Measurements from ENCODE around the gene PARD3. TPM values are rescaled to one million over a fixed set of nuclear protein-coding genes. Genes with fewer than 3 reads are reported as not detected.

Gene PARD3
- total RNA-seq, 1 experiment from 2014 or later: 54.0 TPM

DNA sequence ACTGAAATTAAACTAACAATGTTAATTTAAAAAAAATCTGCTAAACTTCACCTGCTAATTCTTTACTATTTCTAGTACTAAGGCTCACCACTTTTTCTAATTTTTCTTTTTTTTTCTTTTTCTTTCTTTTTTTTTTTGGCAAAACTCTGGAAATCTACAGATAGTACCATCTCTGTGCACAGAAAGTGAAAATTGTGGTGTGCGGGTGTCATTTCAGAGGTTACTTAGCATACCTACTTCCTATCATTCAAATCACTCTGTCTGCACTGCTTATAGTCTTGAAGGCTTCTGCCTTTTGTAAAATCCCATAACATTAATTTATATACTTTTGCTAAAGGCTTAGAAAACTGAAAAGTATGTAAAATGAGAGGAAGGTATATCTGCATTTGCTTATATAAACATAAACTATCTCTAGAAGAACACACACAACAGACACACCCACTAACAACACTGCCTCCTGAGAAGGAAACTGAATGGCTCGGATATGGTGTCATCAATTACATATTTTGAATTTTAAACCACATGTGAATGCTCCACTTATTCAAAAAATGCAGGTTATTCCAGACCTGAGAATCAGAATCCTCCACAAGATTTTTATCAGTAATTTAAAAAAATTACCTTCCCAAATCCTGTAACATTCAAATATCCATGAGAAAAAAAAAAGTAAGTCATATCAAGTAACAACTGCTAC lies 229.5 kb downstream of the PARD3 start:
- H3K4me3 ChIP-seq: no peak overlapping the region
- H3K36me3 ChIP-seq: no peaks in the 10 kb centered on the region
- H3K9me3 ChIP-seq (replicated peaks): no peaks in the 10 kb centered on the region
- no peaks in the 10 kb centered on the region for H3K27me3 ChIP-seq (replicated peaks)
- no peak for DNase-seq (ENCODE audit: low read depth in 1 of 2, low spot score in 2 of 2)
- H3K4me1 ChIP-seq (replicated peaks): peaks cover 41% of the 10 kb centered on the region
- no peak overlapping the region for H3K27ac ChIP-seq

DNA sequence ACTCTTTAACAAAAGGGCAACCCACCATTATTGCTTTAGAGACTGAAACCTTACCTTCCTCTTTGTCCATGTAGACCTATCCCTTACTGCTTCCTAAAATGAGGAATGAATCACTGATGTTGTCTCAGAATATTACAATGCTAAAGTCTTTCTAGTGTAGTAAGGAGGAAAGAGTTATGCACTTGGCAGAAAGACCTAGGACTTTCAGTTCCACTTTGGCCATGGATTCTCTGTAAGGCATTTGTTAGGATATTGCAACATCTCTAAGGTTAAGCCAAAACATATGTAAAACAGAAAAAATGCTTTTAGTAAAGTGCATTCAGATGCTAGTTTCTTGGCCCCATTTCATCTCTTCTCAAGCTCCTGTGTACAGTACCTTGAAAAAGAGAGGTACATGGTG lies 230.9 kb downstream of the PARD3 start:
- H3K36me3 ChIP-seq: no peaks in the 10 kb centered on the region
- H3K4me1 ChIP-seq (replicated peaks): peaks cover 48% of the 10 kb centered on the region
- H3K27ac ChIP-seq: no peak overlapping the region

DNA sequence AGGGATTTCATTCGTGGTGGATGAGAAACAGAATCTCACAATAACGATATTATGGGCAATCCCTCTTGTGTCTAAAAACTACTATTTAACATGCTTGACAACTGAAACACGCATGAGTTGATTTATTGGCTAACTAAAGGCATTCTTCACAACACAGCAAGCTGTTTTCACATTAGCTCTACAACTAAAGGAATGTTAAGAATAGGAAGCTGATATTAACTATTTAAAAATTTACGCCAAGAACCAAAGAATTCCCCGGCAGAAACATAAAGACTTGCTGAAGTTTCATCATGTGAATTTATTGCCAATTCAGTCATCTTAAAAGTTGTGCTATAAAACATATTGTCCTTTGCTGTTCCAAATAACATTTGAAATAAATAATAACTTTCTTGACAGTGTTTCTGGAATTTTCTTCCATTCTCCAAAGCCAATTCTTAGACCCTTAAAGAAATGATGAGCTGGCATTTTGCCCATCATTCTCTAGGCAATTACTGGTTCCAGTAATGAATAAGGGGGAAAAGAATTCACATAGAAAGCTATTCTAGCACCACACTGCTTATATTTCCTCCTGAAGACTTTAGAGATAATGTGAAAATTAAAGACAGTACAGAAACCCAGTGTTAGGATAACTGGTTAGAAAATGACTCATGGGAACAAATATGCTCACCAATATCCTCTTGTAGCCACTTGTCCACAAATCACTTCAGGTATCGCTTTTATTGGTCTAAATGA lies 233.1 kb downstream of the PARD3 start:
- H3K4me1 ChIP-seq (replicated peaks): peaks cover 39% of the 10 kb centered on the region
- H3K4me3 ChIP-seq: no peak overlapping the region
- no peaks in the 10 kb centered on the region for H3K9me3 ChIP-seq (replicated peaks)
- H3K36me3 ChIP-seq: no peaks in the 10 kb centered on the region
- H3K27ac ChIP-seq: peak overlapping the region; percentile 23
- H3K27me3 ChIP-seq (replicated peaks): no peaks in the 10 kb centered on the region
- peak in 1 of 2 experiments; percentile 66 for DNase-seq (ENCODE audit: low read depth in 1 of 2, low spot score in 2 of 2)

More for the DNA sequence above, 230.9 kb downstream of the PARD3 start:
- H3K27me3 ChIP-seq (replicated peaks): no peaks in the 10 kb centered on the region
- no peak for DNase-seq (ENCODE audit: low read depth in 1 of 2, low spot score in 2 of 2)
- H3K4me3 ChIP-seq: no peak overlapping the region
- H3K9me3 ChIP-seq (replicated peaks): no peaks in the 10 kb centered on the region

DNA sequence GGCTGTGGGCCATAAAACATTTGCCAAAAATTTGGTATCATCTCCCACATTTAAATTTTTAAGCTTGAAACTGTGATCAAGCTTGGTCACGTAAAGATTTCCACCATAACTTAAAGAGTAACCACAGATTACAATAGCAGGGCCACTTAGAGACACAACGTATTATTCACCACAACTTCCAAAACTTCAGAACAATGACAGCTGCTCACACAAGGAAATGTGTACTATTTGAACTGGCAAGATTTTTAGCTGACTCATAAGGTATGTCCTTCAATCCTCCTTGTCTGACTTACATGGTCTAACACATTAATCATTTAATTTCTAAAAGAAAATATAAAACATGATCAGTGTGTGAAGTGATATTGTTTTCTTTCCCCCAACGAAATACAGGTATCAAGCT lies 234.5 kb downstream of the PARD3 start:
- peak overlapping the region; percentile 10; the same call in 1 of the 2 replicates for H3K27ac ChIP-seq
- no peaks in the 10 kb centered on the region for H3K36me3 ChIP-seq
- H3K4me3 ChIP-seq: no peak overlapping the region
- peaks cover 36% of the 10 kb centered on the region for H3K4me1 ChIP-seq (replicated peaks)
- peak in 1 of 2 experiments; percentile 65 for DNase-seq (ENCODE audit: low read depth in 1 of 2, low spot score in 2 of 2)
- H3K27me3 ChIP-seq (replicated peaks): no peaks in the 10 kb centered on the region
- H3K9me3 ChIP-seq (replicated peaks): no peaks in the 10 kb centered on the region

DNA sequence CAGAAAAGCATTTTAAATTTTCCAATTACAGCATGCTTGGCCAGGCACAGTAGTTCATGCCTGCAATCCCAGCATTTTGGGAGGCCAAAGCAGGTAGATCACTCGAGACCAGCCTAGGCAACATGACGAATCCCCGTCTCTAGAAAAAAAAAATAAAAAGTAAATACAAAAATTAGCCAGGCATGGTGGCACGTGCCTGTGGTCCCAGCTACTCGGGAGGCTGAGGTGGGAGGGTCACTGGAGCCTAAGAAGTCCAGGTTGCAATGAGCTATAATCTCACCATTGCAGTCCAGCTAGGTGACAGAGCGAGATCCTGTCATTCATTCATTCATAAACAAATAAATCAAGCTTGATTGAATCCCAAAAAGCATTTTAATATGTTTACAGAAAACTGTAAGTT lies 234.9 kb downstream of the PARD3 start:
- H3K27me3 ChIP-seq (replicated peaks): no peaks in the 10 kb centered on the region
- H3K4me1 ChIP-seq (replicated peaks): peaks cover 36% of the 10 kb centered on the region
- no peak overlapping the region for H3K4me3 ChIP-seq
- H3K9me3 ChIP-seq (replicated peaks): no peaks in the 10 kb centered on the region
- no peak for DNase-seq (ENCODE audit: low read depth in 1 of 2, low spot score in 2 of 2)
- 0 out of 2 replicates have a peak overlapping the region, but pooled peaks have one; percentile 10 for H3K27ac ChIP-seq
- no peaks in the 10 kb centered on the region for H3K36me3 ChIP-seq

DNA sequence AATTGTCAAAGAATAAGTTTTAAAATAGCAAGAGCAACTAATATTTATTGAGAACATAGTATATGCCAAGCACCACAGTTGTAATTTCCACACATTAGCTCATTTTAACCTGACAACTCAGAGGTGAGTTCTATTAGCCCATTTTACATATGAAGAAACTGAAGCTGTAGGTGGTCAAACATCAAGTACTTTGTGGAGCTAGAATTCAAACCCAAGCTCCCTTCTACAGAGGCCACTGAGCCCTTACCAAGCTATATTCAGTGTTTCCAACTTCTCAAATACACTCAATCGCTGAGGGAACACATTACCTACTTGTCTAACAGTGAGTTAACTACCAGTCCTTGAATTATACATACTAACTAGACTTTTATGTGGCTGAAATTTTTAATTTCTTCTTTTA lies 236.6 kb downstream of the PARD3 start:
- DNase-seq (ENCODE audit: low read depth in 1 of 2, low spot score in 2 of 2): no peak
- no peak overlapping the region for H3K4me3 ChIP-seq
- H3K27ac ChIP-seq: no peak overlapping the region
- H3K27me3 ChIP-seq (replicated peaks): no peaks in the 10 kb centered on the region
- peaks cover 32% of the 10 kb centered on the region for H3K4me1 ChIP-seq (replicated peaks)
- H3K9me3 ChIP-seq (replicated peaks): no peaks in the 10 kb centered on the region
- no peaks in the 10 kb centered on the region for H3K36me3 ChIP-seq

DNA sequence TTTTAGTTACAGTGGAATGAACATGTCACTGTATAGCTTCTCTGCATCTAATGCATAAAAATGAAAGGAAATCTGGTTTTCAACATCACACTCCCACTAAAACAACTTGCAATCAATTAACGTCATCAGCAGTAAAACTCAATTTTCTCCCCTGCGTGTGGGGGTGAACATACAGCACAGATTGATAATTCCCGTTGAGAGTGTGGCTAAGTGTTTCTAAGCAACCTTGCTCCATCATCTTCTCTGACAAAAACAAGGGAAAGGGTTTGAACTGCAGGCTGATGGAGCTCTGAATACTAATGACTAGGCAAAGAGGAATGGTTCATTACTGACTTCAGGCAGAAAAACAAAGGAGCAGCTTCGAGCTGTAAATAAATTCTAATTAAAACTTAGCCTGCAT lies 238.3 kb downstream of the PARD3 start:
- Histone ChIP-seq H3K27ac (no peak overlapping the region), H3K4me3 (no peak overlapping the region), H3K4me1 (replicated peaks) (peaks cover 19% of the 10 kb centered on the region), H3K9me3 (replicated peaks) (no peaks in the 10 kb centered on the region), H3K36me3 (no peaks in the 10 kb centered on the region), H3K27me3 (replicated peaks) (no peaks in the 10 kb centered on the region)
- no peak for DNase-seq (ENCODE audit: low read depth in 1 of 2, low spot score in 2 of 2)

DNA sequence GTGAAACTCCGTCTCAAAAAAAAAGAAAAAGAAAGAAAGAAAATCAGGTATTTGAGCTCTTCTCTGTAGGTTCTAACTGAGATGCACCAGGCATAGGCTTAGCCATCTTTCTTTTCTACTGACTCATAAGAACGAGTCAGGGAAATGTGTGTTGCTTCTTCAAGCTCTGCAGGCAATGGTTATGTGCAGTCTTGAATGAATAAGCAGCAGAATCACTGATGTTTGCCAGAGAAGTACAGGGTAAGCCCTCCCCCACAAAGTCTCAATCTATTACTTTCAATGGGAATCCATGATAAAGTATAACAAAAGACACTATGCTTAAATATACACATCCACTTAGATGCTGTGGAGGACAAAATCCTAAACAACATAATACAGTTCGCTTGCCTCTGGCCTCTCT lies 239.2 kb downstream of the PARD3 start:
- no peaks in the 10 kb centered on the region for H3K36me3 ChIP-seq
- H3K4me1 ChIP-seq (replicated peaks): peaks cover 13% of the 10 kb centered on the region
- H3K9me3 ChIP-seq (replicated peaks): no peaks in the 10 kb centered on the region
- no peak for DNase-seq (ENCODE audit: low read depth in 1 of 2, low spot score in 2 of 2)
- H3K27ac ChIP-seq: no peak overlapping the region
- H3K4me3 ChIP-seq: no peak overlapping the region
- no peaks in the 10 kb centered on the region for H3K27me3 ChIP-seq (replicated peaks)

DNA sequence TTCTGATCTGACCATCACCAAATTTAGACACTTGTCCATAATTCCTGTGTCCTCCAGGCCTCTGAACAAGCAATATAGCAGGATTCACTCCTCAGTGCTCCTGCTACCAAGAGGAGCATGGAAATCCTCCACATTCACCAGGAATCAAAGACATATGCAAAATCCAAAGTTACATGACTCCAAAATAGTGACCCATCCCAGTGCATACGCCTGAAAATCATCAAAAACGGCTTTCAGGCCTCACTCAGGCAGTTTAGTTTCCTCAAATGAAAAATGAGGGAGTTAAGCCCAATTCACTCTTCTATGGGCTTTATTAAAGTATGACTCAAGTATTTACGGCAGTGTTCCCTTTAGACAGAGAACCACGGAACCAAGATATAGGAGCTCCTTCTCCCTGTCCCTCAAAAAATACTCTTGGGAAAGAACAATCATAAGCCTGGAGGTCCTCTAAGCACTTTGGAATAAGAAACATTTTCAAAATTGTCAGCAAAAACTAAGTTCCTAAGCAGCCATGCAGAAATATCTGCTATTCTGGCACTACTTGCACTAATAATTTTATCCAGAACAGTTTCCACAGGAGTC lies 240.7 kb downstream of the PARD3 start:
- H3K27ac ChIP-seq: no peak overlapping the region
- no peaks in the 10 kb centered on the region for H3K36me3 ChIP-seq
- DNase-seq (ENCODE audit: low read depth in 1 of 2, low spot score in 2 of 2): no peak
- no peak overlapping the region for H3K4me3 ChIP-seq
- no peaks in the 10 kb centered on the region for H3K9me3 ChIP-seq (replicated peaks)
- H3K27me3 ChIP-seq (replicated peaks): no peaks in the 10 kb centered on the region
- 0 out of 2 replicates have a peak, but pooled peaks cover 3% of the 10 kb centered on the region for H3K4me1 ChIP-seq (replicated peaks)

DNA sequence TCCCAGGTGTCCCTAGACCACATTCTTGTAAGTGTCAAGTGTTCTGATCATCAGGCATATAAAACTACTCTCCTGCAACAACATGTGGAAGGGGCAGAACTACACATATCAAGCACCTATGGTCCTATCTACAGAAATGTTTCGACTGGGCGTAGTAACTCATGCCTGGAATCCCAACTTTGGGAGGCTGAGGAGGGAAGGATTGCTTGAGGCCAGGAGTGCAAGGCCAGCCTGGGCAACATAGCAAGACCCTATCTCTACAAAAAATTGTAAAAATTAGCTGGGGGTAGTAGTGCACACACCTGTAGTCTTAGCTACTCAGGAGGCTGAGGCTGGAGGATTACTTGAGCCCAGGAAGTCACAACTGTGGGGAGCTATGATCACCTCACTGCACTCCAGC lies 244.2 kb downstream of the PARD3 start:
- no peaks in the 10 kb centered on the region for H3K27me3 ChIP-seq (replicated peaks)
- H3K4me3 ChIP-seq: no peak overlapping the region
- no peaks in the 10 kb centered on the region for H3K9me3 ChIP-seq (replicated peaks)
- no peaks in the 10 kb centered on the region for H3K36me3 ChIP-seq
- DNase-seq (ENCODE audit: low read depth in 1 of 2, low spot score in 2 of 2): no peak
- no peak overlapping the region for H3K27ac ChIP-seq
- H3K4me1 ChIP-seq (replicated peaks): 0 out of 2 replicates have a peak, but pooled peaks cover 3% of the 10 kb centered on the region

DNA sequence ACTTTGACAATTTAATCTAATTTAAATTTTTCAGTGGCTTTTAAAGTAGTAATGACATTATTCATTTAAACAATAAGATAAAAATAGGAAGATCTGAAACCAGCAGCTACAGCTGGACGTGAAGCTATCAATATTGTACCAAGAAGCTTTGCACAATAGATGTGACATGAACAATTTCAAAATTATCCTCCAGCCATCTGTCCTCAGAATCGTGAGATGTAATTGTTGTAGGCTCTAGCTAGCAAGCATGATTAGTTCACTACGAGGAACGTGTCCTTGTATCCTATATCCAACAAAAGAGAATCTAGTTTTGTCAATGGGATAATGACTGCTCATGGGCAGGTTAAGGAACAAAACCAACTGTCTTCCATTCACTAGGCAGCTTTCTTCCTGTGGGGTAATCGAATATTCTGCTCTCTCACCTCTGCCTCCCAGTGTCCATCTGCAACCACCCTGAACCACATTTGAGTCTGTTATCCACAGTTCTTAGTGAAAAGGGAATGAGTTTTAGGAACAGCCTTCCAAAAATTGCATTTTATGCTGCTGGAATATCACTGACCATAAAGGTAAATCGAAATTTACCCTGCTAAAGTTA lies 247.3 kb downstream of the PARD3 start:
- Histone ChIP-seq H3K4me1 (replicated peaks) (no peaks in the 10 kb centered on the region), H3K27ac (no peak overlapping the region), H3K36me3 (no peaks in the 10 kb centered on the region), H3K4me3 (no peak overlapping the region), H3K27me3 (replicated peaks) (no peaks in the 10 kb centered on the region), H3K9me3 (replicated peaks) (no peaks in the 10 kb centered on the region)
- DNase-seq (ENCODE audit: low read depth in 1 of 2, low spot score in 2 of 2): no peak

DNA sequence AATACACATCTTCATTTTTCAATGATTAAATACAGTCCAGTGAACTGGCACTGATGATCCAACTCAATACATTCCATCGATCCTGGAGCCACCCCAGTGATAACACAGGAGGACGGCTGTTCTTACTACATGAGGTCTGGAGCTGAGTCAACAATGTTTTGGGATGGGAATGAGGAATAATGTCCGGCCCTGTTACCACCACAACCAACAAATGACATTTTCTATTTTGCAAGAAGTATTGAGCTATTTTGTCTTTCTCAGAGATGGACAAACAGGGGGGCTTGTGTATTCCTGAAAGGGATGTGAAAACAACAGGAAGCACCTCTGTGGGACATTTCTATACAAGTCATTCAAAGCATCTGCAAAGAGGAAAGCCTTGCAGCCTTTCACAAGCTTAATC lies 249.2 kb downstream of the PARD3 start:
- no peak overlapping the region for H3K27ac ChIP-seq
- H3K4me1 ChIP-seq (replicated peaks): no peaks in the 10 kb centered on the region
- no peak for DNase-seq (ENCODE audit: low read depth in 1 of 2, low spot score in 2 of 2)
- no peaks in the 10 kb centered on the region for H3K27me3 ChIP-seq (replicated peaks)
- no peak overlapping the region for H3K4me3 ChIP-seq
- no peaks in the 10 kb centered on the region for H3K9me3 ChIP-seq (replicated peaks)
- H3K36me3 ChIP-seq: no peaks in the 10 kb centered on the region

DNA sequence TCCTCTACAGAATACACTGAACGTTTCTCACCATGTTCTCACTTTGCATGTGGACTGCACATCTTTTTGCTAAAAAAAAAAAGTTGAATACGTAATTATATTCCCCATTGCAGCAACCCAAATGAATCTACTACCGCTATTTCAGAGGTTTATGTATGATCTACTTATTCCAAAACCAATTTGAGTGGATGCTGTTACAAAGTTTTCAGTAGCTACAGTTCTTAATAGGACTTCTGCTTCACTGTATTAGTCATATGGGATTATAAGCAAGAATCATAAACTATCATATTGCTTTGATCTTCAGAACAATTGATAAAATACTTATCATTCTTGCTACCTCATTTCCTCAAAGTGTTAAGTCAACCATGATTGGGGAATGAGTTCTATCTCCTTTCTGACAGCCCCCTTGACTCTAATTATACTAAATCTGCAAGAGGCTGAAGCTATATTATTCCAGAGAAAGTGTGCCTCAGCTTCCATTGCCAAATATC lies 257.0 kb downstream of the PARD3 start:
- H3K9me3 ChIP-seq (replicated peaks): no peaks in the 10 kb centered on the region
- no peaks in the 10 kb centered on the region; the same call in 1 of the 2 replicates for H3K36me3 ChIP-seq

More for the DNA sequence above, 257.0 kb downstream of the PARD3 start:
- Histone ChIP-seq H3K4me1 (replicated peaks) (peaks cover 28% of the 10 kb centered on the region), H3K27ac (no peak overlapping the region), H3K27me3 (replicated peaks) (no peaks in the 10 kb centered on the region), H3K4me3 (no peak overlapping the region)
- no peak for DNase-seq (ENCODE audit: low read depth in 1 of 2, low spot score in 2 of 2)
